Ureter (tissue), 1 donor: ENCODE measurements around the gene PPP4R3B. TPM values are rescaled to one million over a fixed set of nuclear protein-coding genes. Genes with fewer than 3 reads are reported as not detected.
A peak's percentile ranks its signal among the peaks of the same experiment; 100 is the strongest.
"Not testable (repeated sequence)": the region's sequence is repeated elsewhere in the genome, so short reads cannot be mapped to it uniquely, and the experiment has no call there.

Experiments
- DNase-seq: peaks from one replicate; pipeline ENCODE4 v3.0.0-alpha.2; 2020; ENCODE audit warnings: low spot score
- total RNA-seq: library from RNA; stranded (reverse); gene quantifications from one replicate; pipeline ENCODE4 v1.2.4, GENCODE V29; 2023
- donor health status: DM: yes; HTN: yes; CAD: no.

PPP4R3B gene
- total RNA-seq, 1 donor from 2014 or later: 64.8 TPM

DNA sequence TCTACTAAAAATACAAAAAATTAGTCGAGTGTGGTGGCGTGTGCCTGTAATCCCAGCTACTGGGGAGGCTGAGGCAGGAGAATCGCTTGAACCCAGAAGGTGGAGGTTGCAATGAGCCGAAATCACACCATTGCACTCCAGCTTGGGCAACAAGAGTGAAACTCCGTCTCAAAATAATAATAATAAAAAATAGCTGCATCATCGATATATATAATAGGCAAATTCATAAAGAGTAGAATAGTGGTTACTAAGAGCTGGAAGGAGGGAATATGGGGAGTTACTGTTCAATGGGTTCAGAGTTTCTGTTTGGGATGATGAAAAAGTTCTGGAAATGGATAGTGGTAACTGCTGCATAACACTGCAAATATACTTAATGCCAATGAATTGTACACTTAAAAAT lies 20.6 kb downstream of the PPP4R3B start:
- not testable (repeated sequence) for DNase-seq

DNA sequence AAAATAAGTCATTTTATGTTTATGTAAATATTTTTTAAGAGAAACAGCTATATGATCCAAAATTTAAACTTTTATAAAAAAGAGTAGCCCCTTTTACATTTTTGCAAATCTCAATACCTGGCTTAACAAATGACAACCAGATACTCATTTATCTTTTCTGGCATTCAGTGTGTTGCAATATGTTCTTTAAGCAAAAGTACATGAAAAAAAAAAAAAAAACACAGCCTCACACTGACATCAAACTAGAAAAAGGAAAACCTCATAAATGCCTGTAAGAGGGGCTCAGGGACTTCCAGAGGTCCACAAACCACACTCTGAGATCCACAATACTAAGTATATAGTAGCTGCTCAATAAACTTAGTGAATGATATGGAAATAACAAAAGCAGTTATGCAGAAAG lies 21.9 kb downstream of the PPP4R3B start:
- DNase-seq: no peak

DNA sequence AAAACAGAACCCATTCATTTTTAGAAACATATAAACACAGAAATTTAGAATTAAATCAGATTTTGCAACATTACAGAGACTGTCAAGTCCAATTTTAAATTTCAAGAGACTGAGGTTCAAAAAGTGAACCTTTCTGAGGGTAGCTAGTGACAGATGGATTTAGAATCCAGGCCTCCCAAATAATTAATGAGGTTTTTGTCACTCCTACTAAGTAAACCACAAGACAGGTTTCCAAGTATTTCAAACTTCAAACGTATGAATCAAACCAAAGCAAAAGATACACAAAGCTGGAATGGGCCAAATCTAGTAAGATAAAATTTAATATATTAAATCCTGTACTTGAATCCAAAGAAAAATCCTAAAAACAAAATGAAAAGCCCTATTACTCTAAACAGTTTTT lies 25.3 kb downstream of the PPP4R3B start:
- DNase-seq: no peak

DNA sequence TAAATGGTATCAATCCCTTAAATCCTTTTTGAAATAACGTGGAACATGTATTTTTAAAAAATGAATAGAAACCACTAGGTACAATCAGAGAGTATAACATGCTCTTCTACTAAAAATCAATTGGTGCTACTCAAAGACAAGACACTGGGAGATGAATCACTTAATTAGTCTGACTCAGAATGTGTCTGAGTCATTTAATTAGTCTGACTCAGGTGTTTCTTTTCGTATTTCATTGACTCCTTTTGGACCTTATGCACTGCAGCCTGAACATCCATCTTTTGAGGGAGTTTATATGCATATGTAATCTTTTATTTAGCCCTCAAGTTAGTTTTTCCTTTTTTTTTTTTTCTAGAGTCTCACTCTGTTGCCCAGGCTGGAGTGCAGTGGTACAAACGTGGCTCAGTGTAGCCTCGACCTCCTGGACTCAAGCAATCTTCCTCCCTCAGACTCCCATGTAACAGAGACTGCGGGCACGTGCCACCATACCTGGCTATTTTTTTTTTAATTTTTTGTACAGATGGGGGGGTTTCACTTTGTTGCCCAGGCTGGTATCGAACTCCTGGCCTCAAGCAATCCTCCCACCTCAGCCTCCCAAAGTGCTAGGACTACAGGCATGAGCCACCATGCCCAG lies 26.5 kb downstream of the PPP4R3B start:
- no peak for DNase-seq

DNA sequence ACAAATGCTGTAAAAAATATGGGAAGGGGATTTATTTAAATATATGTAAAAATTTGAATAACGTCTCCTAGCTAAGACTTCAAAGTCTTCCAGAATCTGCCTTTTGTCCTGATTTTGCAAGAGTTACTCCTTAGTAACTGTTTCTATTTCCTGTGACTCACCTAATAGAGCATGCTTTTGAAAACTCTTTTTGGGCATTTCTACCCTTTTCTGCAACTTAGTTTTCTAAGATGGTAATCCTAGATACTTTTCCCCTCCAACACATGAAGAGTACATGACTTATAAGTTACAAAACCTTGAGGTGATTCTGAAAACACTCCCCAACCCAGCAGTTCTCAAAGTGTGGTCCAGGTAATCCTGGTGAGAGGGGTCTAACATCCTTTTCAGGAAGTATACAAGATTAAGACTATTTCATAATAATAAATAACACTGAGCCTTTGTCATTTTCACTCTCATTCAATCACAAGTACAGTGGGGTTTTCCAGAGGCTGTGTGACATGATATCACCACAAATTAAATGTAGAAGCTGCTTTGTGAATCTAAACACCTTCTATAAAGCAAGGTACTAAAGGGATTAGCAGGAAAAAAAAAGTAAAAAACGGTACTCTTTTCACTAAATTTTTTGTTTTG lies 31.9 kb downstream of the PPP4R3B start:
- no peak for DNase-seq

DNA sequence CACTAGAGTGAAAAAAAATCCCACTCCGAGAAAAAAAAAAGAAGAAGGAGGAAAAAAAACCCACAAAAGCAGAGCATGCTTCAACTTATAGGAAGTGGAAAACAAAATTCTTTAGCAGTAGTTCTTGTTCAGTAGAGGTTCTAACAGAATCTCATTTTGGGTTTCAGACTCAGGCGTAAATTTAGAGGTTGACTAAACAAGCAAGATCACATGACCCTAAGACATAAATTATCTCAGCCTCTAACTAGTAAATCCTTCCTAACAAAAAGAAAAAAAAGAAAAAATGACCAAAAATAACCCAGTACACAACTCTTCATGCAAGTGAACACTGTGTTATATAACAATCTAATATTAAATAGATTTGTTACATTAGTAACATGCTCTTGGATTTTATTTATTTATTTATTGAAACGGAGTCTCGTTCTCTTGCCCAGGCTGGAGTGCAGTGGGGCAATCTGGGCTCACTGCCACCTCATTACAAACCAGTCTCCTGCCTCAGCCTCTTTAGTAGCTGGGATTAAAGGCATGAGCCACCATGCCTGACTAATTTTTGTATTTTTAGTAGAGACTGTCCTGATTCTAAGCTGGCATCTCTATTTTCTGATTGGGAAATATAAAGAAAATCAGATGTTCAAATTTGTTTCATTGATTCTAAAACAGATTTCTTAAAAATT lies 35.4 kb downstream of the PPP4R3B start:
- no peak for DNase-seq

DNA sequence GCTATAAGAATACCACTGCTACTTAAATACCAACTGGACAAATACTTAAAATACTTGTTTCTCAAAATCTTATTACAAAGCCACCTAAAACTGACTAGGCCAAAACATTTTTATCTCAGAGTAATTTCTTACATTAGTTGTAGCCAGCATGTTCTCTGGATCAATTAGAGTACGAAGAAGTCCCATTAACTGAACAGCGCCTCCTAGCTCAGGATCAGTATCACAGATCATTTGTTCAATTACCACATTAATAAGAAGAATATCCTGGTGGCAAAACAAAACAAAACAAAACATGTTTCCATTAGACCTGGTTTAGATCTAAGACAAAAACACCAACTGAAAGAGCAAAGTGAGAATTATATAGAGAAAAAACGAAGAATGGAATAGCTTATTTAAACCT lies 36.0 kb downstream of the PPP4R3B start:
- DNase-seq: no peak

DNA sequence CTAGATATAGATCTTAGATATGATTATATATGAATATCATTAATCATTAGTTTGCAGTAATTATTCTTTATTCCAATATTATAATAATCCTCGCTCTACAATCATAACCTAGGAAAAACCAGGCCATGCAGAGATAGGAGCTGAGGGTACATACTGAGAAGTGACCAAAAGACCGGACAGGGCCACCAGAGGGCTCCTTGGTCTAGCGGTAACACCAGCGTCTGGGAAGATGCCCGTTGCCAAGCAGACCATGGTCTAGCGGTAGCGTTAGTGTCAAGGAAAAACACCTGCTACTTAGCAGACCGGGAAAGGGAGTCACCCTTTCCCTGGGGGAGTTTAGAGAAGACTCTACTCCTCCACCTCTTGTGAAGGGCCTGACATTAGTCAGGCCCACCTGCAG lies 48.4 kb downstream of the PPP4R3B start:
- DNase-seq: not testable (repeated sequence)

DNA sequence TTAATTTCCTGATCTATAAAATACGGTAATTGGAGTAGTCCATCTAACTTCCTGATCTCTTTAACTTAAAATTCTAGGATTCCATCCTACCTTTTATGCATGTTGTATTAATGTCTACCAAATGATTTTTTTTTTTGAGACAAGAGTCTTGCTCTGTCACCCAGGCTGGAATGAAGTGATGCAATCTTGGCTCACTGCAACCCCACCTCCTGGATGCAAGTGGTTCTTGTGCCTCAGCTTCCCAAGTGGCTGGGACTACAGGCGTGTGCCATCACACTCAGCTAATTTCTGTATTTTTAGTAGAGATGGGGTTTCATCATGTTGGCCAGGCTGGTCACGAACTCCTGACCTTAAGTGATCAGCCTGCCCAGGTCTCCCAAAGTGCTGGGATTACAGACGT lies 50.1 kb downstream of the PPP4R3B start:
- no peak for DNase-seq

DNA sequence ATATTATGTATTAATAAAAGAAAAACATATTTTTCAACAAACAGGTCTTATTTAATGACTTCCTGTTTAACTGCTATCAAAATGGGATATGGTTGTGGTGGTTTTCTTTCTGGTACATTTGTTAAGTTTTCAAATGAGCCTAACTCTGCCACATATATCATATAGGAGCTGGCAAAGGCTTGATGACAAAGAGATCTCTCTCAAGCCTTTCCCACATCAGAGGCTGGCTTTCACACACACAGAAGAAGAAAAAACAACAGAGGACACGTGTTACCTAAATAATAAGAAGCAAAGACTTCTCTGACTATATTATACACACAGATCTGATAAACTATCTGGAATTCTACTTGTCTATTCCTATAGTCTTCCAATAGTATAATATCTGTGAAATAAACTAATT lies 51.8 kb downstream of the PPP4R3B start:
- no peak for DNase-seq

DNA sequence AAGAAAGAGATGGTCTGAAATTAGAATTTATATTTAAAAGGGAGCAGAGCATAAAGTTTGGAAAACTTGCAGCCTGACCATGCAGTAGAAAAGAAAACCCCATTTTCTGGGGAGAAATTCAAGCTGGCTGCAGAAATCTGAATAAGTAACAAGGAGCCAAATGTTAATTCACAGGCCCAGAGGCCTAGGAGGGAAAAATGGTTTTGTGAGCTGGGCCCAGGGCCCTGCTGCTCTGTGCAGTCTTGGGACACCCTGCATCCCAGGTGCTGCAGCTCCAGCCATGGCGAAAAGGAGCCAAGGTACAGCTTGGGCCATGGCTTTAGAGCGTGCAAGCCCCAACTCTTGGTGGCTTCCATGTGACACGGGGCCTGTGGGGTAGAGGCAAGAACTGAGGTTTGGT lies 56.6 kb downstream of the PPP4R3B start:
- no peak for DNase-seq

DNA sequence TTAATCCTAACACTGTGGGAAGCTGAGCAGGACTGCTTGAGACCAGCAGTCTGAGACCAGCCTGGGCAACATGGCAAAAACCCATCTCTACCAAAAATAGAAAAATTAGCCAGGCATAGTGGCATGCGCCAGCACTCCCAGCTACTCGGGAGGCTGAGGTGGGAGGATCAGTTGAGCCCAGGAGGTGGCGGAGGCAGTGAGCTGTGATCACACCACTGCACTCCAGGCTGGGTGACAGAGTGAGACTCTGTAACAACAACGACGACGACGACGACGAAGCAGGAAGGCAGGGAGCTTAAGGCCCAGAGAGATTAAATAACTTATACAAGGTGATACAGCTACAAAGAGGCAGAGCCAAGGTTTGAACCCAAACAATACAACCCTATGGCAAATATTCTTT lies 60.6 kb downstream of the PPP4R3B start:
- no peak for DNase-seq

DNA sequence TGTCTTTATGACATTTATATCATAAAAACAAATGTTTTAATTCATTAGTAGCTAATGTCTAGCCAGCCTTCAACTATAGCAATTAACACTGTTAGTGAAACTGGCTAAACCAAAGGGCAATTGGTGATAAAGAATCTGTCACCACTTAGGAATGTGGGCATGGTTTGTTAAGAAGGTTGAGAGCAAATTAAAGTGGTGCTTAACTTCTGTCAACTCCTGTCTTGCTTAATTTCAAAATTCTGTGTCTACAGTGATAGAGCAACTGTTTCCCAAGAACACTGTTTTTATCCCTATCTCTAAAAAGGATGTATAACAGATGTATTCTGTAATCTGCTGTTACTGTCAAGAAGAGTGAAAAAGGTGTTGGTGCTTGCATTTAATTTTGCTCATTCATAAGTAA lies 61.4 kb downstream of the PPP4R3B start:
- DNase-seq: no peak

DNA sequence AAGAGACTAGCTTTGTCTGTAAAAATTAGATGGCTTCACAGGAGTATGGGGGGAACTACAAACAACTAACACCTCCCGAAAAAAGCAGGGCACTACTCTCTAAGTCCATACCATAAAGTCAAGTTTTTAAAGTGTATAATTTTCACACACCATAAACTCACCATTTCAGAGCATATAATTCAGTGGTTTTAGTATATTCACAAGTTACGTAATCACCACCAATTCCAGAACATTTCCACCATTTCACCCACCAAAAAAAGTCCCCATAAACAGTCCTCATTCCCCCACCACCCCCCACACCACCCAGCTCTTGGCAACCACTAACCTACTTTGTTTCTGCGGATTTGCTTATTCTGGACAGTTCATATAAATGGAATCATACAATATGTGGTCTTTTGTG lies 64.1 kb downstream of the PPP4R3B start:
- DNase-seq: no peak

DNA sequence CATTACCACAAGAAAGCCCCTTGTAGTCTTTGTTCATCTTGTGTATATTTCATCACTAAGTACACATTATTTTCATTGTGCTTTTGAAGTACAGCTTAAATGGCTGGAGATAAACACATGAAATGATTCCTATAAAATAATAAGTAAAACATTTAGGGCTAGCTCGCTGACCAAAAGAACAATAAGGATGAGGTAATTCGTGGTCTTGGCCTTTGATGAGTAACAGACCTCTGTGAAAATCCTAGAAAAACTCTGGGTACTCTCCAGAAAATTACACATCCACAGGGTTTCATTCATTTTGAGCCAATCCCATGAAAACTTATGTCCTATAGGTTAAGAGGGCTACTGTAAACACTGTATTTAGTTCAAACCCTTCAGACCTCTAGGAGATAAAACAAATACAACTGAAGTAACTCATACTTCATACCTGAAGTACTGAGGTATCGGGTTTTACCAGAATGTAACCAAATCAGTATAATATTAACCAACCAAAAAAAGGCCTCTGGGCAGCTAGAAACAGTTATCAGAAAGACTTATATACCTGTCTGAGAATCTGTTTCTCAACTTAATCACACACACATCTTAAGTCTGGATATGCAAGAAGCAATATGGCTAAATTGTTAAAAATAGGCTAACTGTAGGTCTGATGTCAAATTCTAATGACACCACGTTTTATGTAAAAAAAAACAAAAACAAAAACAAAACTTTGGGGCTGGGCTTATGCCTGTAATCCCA lies 66.9 kb downstream of the PPP4R3B start:
- no peak for DNase-seq

DNA sequence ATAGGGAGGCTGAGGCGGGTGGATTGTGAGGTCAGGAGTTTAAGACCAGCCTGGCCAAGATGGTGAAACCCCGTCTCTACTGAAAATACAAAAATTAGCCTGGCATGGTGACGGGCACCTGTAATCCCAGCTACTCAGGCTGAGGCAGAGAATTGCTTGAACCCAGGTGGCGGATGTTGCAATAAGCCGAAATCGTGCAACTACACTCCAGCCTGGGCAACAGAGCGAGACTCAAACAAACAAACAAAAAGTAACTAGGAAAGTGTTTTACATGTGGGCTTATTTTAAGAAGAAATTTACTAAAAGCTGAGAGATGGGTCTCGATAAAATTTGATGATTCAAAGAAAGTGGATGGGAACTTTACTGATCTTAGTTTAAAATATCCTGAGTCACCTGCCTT lies 69.7 kb downstream of the PPP4R3B start:
- not testable (repeated sequence) for DNase-seq

DNA sequence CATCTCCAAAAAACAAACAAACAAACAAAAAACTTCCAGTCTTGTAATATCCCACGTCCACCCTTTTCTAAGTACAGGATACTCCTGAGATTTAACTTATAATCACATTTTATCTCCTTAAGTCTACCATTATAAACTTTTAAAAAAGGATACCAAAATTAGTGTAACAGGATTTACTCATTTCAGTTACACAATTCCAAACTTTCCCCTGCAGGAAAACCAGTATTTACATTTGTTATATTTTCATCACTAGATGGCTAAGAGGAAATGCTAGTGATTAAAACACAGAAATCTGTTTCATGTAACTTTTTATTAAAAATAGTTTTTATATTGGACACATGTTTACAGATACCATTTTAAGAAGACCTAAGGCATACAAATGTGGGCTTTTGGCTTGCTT lies 70.4 kb downstream of the PPP4R3B start:
- DNase-seq: no peak

DNA sequence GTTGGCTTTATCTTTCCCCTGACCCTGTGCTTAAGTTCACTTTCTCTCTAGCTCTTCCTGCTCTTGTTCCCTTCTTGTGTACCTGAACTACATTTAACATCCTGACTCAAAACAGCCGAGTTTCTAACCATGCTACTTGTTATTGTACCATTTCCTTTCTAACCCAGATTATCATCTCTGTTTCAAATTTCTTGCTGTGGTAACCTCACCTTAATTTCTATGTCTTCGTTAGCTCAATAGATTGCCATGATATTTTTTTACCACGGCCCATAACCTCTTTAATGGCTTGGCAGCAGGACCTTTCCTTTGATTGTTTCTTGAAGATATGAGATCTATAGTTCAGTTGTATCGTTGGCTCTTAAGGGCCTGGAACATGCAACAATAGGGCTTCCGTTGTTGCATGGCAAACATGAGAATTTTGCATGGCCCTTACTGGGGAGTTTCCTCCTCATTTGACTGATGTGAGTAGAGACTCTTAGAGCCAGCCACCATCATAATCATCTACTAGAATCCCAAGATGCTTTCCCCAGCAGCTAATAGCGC lies 86.8 kb downstream of the PPP4R3B start:
- DNase-seq: no peak

DNA sequence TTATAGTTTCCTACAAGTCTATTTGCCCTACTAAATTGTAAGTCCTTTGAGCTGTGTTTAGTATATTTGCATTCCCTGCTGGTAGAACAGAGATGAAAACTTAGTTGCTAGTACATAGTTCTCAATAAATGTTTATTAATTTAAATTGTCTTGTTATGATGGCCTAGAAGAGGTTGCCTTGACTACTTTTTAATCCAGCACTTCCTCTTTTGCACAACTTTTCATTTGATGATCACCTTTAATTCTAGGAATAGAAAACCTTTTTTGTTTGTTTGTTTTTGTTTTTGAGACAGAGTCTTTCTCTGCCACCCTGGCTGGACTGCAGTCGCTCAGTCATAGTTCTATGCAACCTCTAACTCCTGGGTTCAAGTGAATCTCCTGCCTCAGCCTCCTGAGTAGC lies 91.2 kb downstream of the PPP4R3B start:
- no peak for DNase-seq

DNA sequence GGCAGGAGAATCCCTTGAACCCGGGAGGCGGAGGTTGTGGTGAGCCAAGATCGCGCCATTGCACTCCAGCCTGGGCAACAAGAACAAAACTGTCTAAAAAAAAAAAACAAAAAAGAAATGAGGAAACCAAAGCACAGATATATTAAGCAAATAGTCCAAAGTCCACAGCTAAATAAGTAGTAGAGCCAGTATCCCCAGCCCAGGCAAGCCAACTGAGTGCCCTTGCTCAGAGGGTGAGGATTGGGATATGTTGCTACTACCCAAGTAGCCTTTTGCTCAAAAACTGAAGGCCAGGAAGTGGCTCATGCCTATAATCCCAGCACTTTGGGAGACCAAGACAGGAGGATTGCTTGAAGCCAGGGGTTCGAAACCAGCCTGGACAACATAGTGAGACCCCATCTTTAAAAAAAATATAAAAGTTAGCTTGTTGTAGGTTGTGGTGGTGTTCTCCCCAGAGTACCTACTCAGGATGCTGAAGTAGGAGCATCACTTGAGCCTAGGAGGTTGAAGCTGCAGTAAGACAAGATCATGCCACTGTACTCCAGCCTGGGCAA lies 92.5 kb downstream of the PPP4R3B start:
- DNase-seq: no peak

DNA sequence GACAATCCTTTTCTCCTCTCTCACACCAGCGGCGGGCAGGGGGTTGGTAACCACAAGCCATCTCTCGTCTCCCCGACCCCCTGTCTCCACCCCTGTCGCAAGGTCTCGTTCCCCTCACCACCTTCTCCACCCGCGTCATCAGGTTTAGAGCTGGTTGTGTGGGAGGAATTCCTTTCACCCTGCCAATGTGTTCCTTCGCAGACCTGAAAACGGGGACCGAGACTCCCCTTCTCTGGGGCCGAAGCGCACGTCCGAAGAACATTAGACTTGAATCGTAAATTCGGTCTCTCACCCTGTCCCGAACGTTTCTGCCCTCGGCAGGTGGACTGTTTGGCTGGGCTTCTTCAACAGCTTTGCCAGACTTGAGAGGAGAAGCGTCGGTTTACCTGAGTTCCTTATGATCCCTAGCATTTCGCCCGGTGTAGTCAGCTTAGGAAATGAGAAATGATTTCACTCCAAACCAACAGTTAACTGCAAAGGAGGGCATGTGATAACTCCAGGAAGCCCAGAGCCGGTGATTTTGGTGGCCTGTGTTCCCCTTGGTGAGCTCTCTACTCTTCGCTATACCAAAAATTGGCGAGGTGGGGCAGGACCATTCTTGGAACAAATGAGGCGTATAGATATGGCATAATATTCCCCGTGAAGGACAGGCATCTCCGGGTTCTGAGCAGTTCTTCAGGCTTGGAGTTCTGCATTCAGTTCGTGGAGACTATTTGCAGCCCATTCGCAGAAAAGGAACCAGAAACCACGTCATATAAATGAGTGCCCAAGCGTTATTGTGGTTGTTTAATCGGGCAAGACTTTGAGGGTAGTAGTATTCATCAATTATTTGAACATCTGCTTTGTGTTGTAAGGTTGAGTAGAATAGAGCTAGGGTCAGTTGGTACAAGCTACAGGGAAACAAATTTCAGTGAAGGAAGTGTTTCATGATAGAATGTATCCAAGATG lies 97.2 kb downstream of the PPP4R3B start:
- DNase-seq: peak; percentile 48
